AG04450 (cell line): Measurements from ENCODE around the gene PLPPR1. TPM values are rescaled to one million over a fixed set of nuclear protein-coding genes. Genes with fewer than 3 reads are reported as not detected.

ENCODE experiments used
- CTCF ChIA-PET: fragments of 300-600, 350-600 bp; formaldehyde crosslinking; extraction: SDS; loops from one replicate; lab custom pipeline; 2022; ENCODE audit warnings: antibody characterized with exemption, inconsistent platforms; lab: Charles Lee
- POLR2A ChIA-PET: fragments of 350-600 bp; formaldehyde crosslinking; extraction: SDS; loops from one replicate; lab custom pipeline; 2021; ENCODE audit warnings: antibody characterized with exemption, inconsistent platforms; lab: Yijun Ruan, JAX
- DNase-seq: peaks from one replicate; pipeline ENCODE4 v3.0.0-alpha.2; 2011; ENCODE audit warnings: low read depth, low spot score
- H3K27ac ChIP-seq: one replicate; pipeline ENCODE4 v1.5.1; 2012; ENCODE audit warnings: low read depth, low read length, control low read depth
- H3K27me3 ChIP-seq: one replicate; pipeline ENCODE4 v1.6.0; 2012; ENCODE audit warnings: low read length; ENCODE audit not compliant: control insufficient read depth, insufficient read depth
- H3K4me3 ChIP-seq: 2 replicates; pipeline ENCODE4 v1.5.1; 2011; ENCODE audit warnings: mild to moderate bottlenecking, low read depth, low read length, control low read depth
- H3K9me3 ChIP-seq: 2 replicates; pipeline ENCODE4 v1.5.1; 2012; ENCODE audit warnings: low read length; ENCODE audit not compliant: control insufficient read depth, insufficient read depth
- polyA plus RNA-seq: library from polyadenylated mRNA; depleted of rRNA; stranded (reverse); fragments of >200 nt; gene quantifications from 2 replicates; pipeline ENCODE4 v1.2.3, GENCODE V29; 2011
- TF ChIP-seq, protein P1 (sequence below): IDR thresholded peaks from 2 replicates; pipeline ENCODE4 v1.5.1; 2011; ENCODE audit warnings: low read depth, low read length, control low read depth, inconsistent platforms

The PLPPR1 gene
- polyA plus RNA-seq, 1 experiment: not detected

DNA sequence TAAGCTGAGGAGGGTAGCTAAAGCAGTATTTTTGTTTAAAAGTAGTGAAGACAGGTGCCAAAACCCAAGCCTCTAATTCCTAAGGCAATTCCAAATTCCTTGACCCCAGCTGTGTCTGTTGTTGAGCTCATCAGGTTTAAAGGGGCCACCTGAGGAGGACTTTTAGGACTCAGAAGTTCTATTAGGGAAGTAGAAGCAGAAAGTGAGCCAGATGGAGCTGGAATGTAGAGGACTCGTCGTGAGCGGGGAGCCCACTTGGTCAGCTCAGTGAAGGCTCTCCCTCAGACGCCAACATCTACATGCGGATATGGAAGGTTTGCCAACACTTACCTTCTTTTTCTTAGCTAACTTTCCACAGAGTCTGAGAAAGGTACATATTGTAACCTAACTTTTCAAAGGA is 102.8 kb downstream of the PLPPR1 start:
- ChIA-PET CTCF (no interaction called here), POLR2A (no interaction called here)
- H3K4me3 ChIP-seq: no peak overlapping the region
- H3K27me3 ChIP-seq: no peaks in the 10 kb centered on the region
- no peaks in the 10 kb centered on the region for H3K9me3 ChIP-seq
- no peak for DNase-seq
- no peak overlapping the region for H3K27ac ChIP-seq
- TF ChIP-seq, protein P1, sequence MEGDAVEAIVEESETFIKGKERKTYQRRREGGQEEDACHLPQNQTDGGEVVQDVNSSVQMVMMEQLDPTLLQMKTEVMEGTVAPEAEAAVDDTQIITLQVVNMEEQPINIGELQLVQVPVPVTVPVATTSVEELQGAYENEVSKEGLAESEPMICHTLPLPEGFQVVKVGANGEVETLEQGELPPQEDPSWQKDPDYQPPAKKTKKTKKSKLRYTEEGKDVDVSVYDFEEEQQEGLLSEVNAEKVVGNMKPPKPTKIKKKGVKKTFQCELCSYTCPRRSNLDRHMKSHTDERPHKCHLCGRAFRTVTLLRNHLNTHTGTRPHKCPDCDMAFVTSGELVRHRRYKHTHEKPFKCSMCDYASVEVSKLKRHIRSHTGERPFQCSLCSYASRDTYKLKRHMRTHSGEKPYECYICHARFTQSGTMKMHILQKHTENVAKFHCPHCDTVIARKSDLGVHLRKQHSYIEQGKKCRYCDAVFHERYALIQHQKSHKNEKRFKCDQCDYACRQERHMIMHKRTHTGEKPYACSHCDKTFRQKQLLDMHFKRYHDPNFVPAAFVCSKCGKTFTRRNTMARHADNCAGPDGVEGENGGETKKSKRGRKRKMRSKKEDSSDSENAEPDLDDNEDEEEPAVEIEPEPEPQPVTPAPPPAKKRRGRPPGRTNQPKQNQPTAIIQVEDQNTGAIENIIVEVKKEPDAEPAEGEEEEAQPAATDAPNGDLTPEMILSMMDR: no peak

DNA sequence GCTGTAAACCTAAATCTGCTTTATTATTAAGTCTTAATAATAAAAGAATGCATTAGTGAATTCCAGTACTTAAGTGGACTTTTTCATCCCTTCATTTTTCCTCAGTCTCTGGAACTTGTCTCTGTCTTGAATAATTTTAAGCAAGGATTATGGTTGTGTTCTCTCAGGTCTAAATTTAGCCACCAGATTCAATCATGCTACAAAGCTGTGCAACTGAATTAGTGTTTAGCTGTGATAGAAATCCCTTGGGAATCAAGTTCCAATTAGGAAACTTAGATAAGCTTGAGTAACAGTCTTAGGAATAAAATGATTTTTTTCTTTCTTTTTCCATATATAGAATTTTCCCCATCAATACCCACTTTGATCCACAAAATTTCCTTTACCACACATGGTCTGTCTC is 104.3 kb downstream of the PLPPR1 start:
- Histone ChIP-seq H3K4me3 (no peak overlapping the region), H3K27ac (no peak overlapping the region), H3K9me3 (no peaks in the 10 kb centered on the region), H3K27me3 (no peaks in the 10 kb centered on the region)
- TF ChIP-seq, protein P1: no peak
- no peak for DNase-seq
- POLR2A ChIA-PET: no interaction called here
- CTCF ChIA-PET: no interaction called here

DNA sequence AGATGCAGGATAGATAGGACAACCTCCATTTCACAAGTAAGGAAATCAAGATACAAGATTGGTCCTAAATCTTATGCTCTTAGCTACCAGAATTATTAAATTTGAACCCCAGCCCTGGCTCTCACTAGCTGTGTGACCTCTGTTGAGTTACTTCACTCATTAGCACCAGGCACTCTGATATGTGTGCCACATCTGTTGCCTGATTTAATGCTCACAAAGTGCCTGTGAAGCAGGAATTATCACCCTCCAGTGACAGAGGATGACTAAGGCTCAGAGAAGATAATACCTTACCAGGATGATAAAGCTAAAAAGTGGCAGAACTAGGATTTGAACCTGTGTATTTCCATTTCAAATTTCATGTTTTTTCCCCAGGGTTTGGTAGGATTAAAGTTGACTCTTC is 110.0 kb downstream of the PLPPR1 start:
- ChIA-PET CTCF (no interaction called here), POLR2A (no interaction called here)
- DNase-seq: no peak
- no peaks in the 10 kb centered on the region; the same call in 1 of the 2 replicates for H3K9me3 ChIP-seq
- TF ChIP-seq, protein P1: no peak
- no peaks in the 10 kb centered on the region for H3K27me3 ChIP-seq
- H3K27ac ChIP-seq: no peak overlapping the region
- no peak overlapping the region for H3K4me3 ChIP-seq

DNA sequence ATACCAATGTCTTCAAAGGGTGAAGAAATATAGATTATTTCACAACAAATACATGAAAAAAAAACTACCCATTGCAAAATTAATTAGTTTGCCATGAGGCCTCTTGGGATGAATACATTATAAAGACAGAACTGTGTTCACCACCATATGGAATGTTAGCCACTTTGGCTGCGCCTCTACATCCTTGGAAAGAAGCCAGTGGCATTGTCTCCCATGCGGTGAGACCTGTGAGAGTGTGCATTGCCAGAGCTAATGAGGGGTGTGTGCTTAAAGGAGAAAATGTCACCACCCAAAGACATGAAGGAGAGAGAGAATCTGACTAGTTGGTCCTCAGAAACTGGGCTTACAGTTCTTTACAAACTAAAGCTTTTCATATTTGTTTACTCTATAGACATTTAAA is 110.6 kb downstream of the PLPPR1 start:
- POLR2A ChIA-PET: no interaction called here
- Histone ChIP-seq H3K9me3 (no peaks in the 10 kb centered on the region; the same call in 1 of the 2 replicates), H3K27me3 (no peaks in the 10 kb centered on the region), H3K27ac (no peak overlapping the region), H3K4me3 (no peak overlapping the region)
- CTCF ChIA-PET: no interaction called here
- TF ChIP-seq, protein P1: no peak
- no peak for DNase-seq

DNA sequence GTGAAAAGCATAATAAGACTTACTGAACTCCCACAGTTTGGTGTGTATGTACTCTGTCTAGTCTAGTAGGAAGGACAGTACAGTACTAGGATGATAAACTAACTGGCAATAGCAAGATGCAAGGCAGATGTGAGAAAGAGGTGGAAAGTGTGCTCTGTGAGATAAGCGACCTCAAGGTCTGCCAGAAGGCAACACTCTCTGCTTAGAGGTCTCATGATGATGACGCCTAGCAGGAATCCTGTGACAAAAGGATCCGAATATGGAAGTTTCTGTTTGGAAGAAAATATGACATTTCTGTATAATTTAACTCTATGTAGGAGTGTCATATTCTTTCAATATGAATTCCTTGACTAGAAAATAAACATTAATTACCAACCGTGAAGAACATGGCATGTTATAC is 112.2 kb downstream of the PLPPR1 start:
- POLR2A ChIA-PET: no interaction called here
- Histone ChIP-seq H3K27ac (no peak overlapping the region), H3K4me3 (no peak overlapping the region), H3K9me3 (no peaks in the 10 kb centered on the region; the same call in 1 of the 2 replicates), H3K27me3 (no peaks in the 10 kb centered on the region)
- TF ChIP-seq, protein P1: no peak
- no peak for DNase-seq
- CTCF ChIA-PET: no interaction called here
